ENCODE results near the gene GALNS.
"Not testable (repeated sequence)": the region's sequence is repeated elsewhere in the genome, so short reads cannot be mapped to it uniquely, and the experiment has no call there.

Gene GALNS

GRCh38 chr16:88784856-88785105, 72.0 kb downstream of the GALNS start:
- DNase-seq (ENCODE audit: low read depth in 3 of 3, low spot score in 1 of 3), result no peak

GRCh38 chr16:88784074-88784855, 72.5 kb downstream of the GALNS start:
- DNase-seq (ENCODE audit: low read depth in 3 of 3, low spot score in 1 of 3), result no peak

- no peak for DNase-seq (ENCODE audit: low read depth in 3 of 3, low spot score in 1 of 3)
These were observed 73.2 kb downstream of the GALNS start for GRCh38 chr16:88783391-88784073.

GRCh38 chr16:88782454-88783390, 74.0 kb downstream of the GALNS start:
- DNase-seq (ENCODE audit: low read depth in 3 of 3, low spot score in 1 of 3), result peak in 1 of 3 donors; percentile 64

GRCh38 chr16:88781140-88782077, 75.3 kb downstream of the GALNS start:
- DNase-seq (ENCODE audit: low read depth in 3 of 3, low spot score in 1 of 3), result peak in 1 of 3 donors; percentile 59

GRCh38 chr16:88780142-88781062, 76.3 kb downstream of the GALNS start:
- DNase-seq (ENCODE audit: low read depth in 3 of 3, low spot score in 1 of 3), result no peak

- DNase-seq (ENCODE audit: low read depth in 3 of 3, low spot score in 1 of 3), result no peak
These were observed 77.2 kb downstream of the GALNS start for GRCh38 chr16:88779406-88780141.

GRCh38 chr16:88778541-88779065, 78.1 kb downstream of the GALNS start:
- DNase-seq (ENCODE audit: low read depth in 3 of 3, low spot score in 1 of 3), result no peak

- no peak for DNase-seq (ENCODE audit: low read depth in 3 of 3, low spot score in 1 of 3)
These were observed 78.5 kb downstream of the GALNS start for GRCh38 chr16:88778271-88778525.

- no peak for DNase-seq (ENCODE audit: low read depth in 3 of 3, low spot score in 1 of 3)
These were observed 79.1 kb downstream of the GALNS start for GRCh38 chr16:88777471-88778270.

GRCh38 chr16:88775825-88776224, 80.9 kb downstream of the GALNS start:
- DNase-seq (ENCODE audit: low read depth in 3 of 3, low spot score in 1 of 3), result no peak

GRCh38 chr16:88774544-88775393, 82.0 kb downstream of the GALNS start:
- DNase-seq (ENCODE audit: low read depth in 3 of 3, low spot score in 1 of 3), result no peak

GRCh38 chr16:88773812-88774291, 82.9 kb downstream of the GALNS start:
- no peak for DNase-seq (ENCODE audit: low read depth in 3 of 3, low spot score in 1 of 3)

GRCh38 chr16:88772871-88773811, 83.6 kb downstream of the GALNS start:
- no peak for DNase-seq (ENCODE audit: low read depth in 3 of 3, low spot score in 1 of 3)

GRCh38 chr16:88771781-88772180, 85.0 kb downstream of the GALNS start:
- not testable (repeated sequence) for DNase-seq (ENCODE audit: low read depth in 3 of 3, low spot score in 1 of 3)

GRCh38 chr16:88771294-88771772, 85.4 kb downstream of the GALNS start:
- no peak for DNase-seq (ENCODE audit: low read depth in 3 of 3, low spot score in 1 of 3)

All from stimulated activated CD4-positive, alpha-beta T cell treated with anti-CD3 and anti-CD28 coated beads, TNF-alpha, amount 100 ng/mL, for 1 hour (primary cell).